ENCODE measurements around the gene HACD3. TPM values are rescaled to one million over a fixed set of nuclear protein-coding genes. Genes with fewer than 3 reads are reported as not detected.

Gene HACD3
- total RNA-seq, 4 donors from 2014 or later, result 21.8 to 39.6 (median 31.5) TPM

DNA sequence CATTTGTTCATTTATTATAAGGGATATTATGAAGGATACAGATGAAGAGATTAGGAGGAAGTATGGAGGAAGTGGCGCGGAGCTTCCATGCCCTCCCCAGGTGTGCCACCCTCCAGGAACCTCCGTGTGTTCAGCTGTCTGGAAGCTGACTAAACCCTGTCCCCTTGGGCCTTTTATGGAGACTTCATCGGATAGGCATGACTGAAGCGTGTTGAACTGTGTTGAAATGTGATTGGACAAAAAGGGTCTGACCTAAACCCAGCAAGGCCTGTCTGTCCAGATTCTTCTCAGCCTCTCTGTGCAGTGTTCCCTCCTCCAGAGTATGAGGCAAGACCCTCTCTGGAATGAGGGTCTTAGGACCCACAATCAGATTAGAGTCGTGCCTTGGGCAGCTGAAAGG lies 31.7 kb downstream of the HACD3 start:
- TF ChIP-seq, protein P1, sequence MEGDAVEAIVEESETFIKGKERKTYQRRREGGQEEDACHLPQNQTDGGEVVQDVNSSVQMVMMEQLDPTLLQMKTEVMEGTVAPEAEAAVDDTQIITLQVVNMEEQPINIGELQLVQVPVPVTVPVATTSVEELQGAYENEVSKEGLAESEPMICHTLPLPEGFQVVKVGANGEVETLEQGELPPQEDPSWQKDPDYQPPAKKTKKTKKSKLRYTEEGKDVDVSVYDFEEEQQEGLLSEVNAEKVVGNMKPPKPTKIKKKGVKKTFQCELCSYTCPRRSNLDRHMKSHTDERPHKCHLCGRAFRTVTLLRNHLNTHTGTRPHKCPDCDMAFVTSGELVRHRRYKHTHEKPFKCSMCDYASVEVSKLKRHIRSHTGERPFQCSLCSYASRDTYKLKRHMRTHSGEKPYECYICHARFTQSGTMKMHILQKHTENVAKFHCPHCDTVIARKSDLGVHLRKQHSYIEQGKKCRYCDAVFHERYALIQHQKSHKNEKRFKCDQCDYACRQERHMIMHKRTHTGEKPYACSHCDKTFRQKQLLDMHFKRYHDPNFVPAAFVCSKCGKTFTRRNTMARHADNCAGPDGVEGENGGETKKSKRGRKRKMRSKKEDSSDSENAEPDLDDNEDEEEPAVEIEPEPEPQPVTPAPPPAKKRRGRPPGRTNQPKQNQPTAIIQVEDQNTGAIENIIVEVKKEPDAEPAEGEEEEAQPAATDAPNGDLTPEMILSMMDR (IDR thresholded peaks at IDR 0.05; ENCODE audit: low read depth), result no peak

DNA sequence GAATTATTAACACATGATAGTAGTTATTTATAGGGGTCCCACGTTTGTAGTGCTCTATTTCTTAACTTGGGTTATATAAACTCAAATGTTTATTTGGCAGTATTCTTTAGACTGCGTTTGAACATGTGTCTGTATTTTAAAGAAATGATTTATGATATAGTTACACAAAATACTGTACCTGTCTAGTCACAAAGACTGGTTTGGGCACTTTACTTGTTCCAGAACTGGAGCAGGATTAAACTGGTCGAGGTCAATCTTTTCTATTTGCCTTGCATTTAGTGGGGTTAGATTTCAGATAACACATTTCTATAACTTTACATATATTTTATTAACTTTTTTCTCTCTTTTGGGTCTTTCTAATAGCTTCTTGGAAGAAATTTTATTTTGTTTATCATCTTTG lies 39.5 kb downstream of the HACD3 start:
- TF ChIP-seq, protein P1 (IDR thresholded peaks at IDR 0.05; ENCODE audit: low read depth), result no peak

DNA sequence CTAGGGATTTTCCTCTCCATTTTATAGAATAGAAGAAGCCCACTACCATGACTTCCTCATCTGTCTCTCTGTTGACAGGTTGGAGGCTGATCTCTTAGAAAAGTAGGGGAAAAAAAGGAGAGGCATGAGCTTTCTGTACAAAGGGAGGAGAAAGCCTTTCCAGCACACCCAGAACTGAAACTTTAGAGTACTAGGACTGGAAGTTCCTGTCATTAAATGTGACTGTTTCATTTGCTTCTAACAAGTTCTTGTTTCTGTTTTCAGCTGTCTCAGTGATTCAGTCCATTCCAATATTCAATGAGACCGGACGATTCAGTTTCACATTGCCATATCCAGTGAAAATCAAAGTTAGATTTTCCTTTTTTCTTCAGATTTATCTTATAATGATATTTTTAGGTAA lies 41.7 kb downstream of the HACD3 start:
- TF ChIP-seq, protein P1 (IDR thresholded peaks at IDR 0.05; ENCODE audit: low read depth), result no peak

DNA sequence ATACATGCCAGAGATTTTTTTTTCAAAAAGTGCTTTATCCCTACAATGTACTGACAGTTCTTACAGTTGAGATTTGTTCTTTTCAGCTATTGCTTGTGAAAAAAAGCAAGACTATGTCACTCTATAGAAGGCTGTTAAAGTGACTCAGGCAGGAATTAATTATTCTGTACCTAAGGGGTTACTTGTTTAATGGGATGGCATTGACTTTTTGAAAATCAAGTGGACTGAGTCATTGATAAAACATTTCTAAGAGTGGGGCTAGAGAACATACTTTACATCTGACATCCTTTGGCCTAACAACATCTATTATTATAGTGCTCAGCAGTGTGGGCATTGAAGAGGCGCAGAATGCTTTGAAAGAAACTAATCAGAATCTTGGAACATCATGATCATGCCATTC lies 46.4 kb downstream of the HACD3 start:
- TF ChIP-seq, protein P1 (IDR thresholded peaks at IDR 0.05; ENCODE audit: low read depth), result no peak

DNA sequence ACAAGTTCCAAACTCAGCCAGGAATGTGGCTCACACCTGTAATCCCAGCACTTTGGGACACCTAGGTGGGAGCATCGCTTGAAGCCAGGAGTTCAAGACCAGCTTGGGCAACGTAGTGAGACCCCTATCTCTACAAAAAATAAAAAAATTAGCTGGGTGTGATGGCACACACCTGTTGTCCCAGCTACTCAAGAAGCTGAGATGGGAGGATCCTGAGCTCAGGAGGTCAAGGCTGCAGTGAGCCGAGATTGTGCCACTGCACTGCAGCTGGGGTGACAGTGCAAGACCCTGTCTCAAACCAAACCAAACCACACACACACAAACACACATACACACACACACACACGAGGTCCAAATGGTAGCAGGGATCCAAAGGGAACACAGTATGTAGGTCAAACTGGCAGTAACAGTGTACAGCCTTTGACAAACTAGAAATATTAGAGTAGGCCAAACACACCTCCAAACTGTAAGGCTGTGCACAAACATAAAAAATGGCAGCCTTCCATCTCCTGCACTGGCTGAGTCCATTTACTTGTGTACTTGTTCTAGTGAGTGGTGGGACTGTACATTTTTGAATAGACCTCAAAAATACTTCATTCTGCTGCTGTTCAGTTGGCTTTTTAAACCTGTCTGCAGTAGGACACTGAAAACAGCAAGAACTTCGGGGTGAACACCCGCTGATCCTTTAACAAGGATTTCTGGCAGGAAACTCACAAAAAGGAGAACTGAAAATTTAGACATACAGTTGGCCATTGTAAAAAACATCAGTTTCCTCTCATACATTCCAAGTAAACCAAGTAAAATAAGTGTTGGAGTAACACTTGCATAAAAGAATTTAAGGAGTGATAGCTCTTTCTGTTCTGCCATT lies 47.1 kb downstream of the HACD3 start:
- TF ChIP-seq, protein P1 (IDR thresholded peaks at IDR 0.05; ENCODE audit: low read depth), result no peak

DNA sequence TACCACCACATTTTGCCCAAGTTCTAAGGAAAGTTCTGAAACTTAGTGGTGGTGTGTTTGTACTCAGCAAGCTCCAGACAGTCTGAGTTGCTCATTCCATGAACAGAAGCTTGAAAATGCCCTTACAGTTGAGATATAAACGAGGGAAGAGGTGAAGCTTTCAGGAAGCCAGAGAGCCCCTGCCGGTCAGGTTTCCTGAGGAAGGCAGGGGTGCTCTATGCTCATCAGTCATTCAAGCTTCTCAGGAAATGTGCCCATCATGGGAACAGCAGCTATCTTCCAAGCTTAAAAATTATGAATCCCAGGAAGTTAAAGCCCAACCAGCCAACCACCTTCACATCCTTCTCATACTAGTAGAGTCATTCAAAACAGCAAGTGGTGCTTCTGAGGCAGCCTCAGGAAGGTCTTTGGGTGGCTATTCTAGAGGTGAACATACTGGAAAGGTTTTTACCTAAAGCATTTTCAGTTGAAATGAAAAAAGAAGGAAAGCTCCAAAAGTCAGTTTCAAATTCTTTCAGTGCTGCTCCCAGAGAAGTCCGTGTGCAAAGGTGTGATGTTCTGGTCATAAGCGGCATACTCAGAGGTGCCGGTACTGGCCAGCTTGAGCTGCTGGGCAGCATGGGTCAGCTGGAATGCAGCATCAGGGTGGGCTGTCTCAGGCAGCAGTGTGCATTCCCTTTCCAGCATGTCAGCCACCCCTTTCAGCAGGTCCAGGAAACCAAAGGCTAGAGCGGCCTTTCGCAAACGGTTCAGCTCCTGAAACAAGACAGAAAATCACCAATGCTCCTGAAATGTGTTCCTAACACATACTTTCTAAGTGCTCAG lies 48.9 kb downstream of the HACD3 start:
- TF ChIP-seq, protein P1 (IDR thresholded peaks at IDR 0.05; ENCODE audit: low read depth), result no peak

DNA sequence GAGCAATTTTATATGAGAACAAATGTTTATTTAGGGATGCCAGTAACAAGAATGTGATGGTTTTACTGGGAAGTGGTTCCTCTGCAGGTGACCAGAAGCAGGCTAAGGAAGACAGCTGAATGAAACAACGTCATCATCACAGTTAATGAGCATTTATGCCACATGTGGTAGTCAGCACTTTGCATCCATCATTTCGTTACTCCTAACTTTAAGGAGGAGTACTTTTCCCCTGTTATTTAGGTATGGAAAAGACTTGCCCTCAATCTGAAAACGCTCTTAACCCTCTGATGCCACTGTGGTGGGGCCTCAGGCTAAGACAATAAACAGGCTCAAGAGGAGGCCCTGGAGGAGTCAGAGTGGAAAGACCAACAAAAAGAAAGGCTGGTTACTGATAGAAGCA lies 49.5 kb downstream of the HACD3 start:
- TF ChIP-seq, protein P1 (IDR thresholded peaks at IDR 0.05; ENCODE audit: low read depth), result no peak

All from subcutaneous adipose tissue (tissue), 4 donors.